ENCODE measurements around the gene ELOVL7. TPM values are rescaled to one million over a fixed set of nuclear protein-coding genes. Genes with fewer than 3 reads are reported as not detected.
"Not testable (repeated sequence)": the region's sequence is repeated elsewhere in the genome, so short reads cannot be mapped to it uniquely, and the experiment has no call there.

ELOVL7 gene
- total and polyA plus RNA-seq, 12 donors: 0.16 to 2.0 (median 0.59) TPM

GRCh38 chr5:60738933-60739332 is 105.1 kb downstream of the ELOVL7 start:
- no peak for TF ChIP-seq CTCF (IDR thresholded peaks at IDR 0.05)
- DNase-seq: no peak
- Histone ChIP-seq H3K36me3 (no peaks in the 10 kb centered on the region), H3K27me3 (no peaks in the 10 kb centered on the region), H3K4me3 (no peak overlapping the region), H3K4me1 (no peaks in the 10 kb centered on the region), H3K9me3 (peaks cover 0 to 30% (median 13%) of the 10 kb centered on the region in 11 donors), H3K27ac (no peak overlapping the region)
- 65 to 78% methylated on average over 3 of the region's 3 CpGs for WGBS, 2 donors
- ATAC-seq: no peak
- intact Hi-C loops (cut with DNase I): no loop called here

GRCh38 chr5:60738461-60738860 is 105.6 kb downstream of the ELOVL7 start:
- intact Hi-C loops (cut with DNase I): no loop called here
- no peak overlapping the region for H3K27ac ChIP-seq
- no peaks in the 10 kb centered on the region for H3K36me3 ChIP-seq
- WGBS, 2 donors: 79% methylated on average over 4 of the region's 4 CpGs
- no peak overlapping the region for H3K4me3 ChIP-seq
- ATAC-seq (no peak), DNase-seq (no peak)
- H3K9me3 ChIP-seq: peaks cover 0 to 30% (median 13%) of the 10 kb centered on the region in 11 donors
- H3K4me1 ChIP-seq: no peaks in the 10 kb centered on the region
- no peaks in the 10 kb centered on the region for H3K27me3 ChIP-seq
- TF ChIP-seq CTCF (IDR thresholded peaks at IDR 0.05): no peak

GRCh38 chr5:60730858-60731257 is 113.2 kb downstream of the ELOVL7 start:
- ATAC-seq; H3K4me3 ChIP-seq; H3K36me3 ChIP-seq; H3K27me3 ChIP-seq; H3K27ac ChIP-seq; DNase-seq; H3K4me1 ChIP-seq; H3K9me3 ChIP-seq; intact Hi-C loops (cut with DNase I): not testable (repeated sequence)

GRCh38 chr5:60727033-60727679 is 116.9 kb downstream of the ELOVL7 start:
- H3K4me1 ChIP-seq: no peaks in the 10 kb centered on the region
- no peak overlapping the region for H3K27ac ChIP-seq
- no peak for TF ChIP-seq CTCF (IDR thresholded peaks at IDR 0.05)
- peaks cover 0 to 6% (median 0%) of the 10 kb centered on the region in 7 donors for H3K27me3 ChIP-seq
- no peak overlapping the region for H3K4me3 ChIP-seq
- ATAC-seq (no peak), DNase-seq (no peak)
- no peaks in the 10 kb centered on the region for H3K9me3 ChIP-seq
- intact Hi-C loops (cut with DNase I): no loop called here
- H3K36me3 ChIP-seq: no peaks in the 10 kb centered on the region
- WGBS, 2 donors: 88% methylated on average over 1 of the region's 1 CpG

- 61 to 62% methylated on average over 2 of the region's 2 CpGs for WGBS, 2 donors
- no peak for TF ChIP-seq CTCF (IDR thresholded peaks at IDR 0.05)
- H3K4me1 ChIP-seq: no peaks in the 10 kb centered on the region
- H3K36me3 ChIP-seq: no peaks in the 10 kb centered on the region
- no peak overlapping the region for H3K27ac ChIP-seq
- DNase-seq (no peak), ATAC-seq (no peak)
- peaks cover 0 to 4% (median 0%) of the 10 kb centered on the region in 7 donors for H3K27me3 ChIP-seq
- H3K9me3 ChIP-seq: no peaks in the 10 kb centered on the region
- H3K4me3 ChIP-seq: no peak overlapping the region
- intact Hi-C loops (cut with DNase I): no loop called here
Measured at GRCh38 chr5:60724126-60724525, 119.9 kb downstream of the ELOVL7 start.
